ENCODE measurements around the gene TEX51. TPM values are rescaled to one million over a fixed set of nuclear protein-coding genes. Genes with fewer than 3 reads are reported as not detected.

TEX51 gene
- total RNA-seq, 2 donors from 2014 or later, result 1.3 TPM; not detected in 1

DNA sequence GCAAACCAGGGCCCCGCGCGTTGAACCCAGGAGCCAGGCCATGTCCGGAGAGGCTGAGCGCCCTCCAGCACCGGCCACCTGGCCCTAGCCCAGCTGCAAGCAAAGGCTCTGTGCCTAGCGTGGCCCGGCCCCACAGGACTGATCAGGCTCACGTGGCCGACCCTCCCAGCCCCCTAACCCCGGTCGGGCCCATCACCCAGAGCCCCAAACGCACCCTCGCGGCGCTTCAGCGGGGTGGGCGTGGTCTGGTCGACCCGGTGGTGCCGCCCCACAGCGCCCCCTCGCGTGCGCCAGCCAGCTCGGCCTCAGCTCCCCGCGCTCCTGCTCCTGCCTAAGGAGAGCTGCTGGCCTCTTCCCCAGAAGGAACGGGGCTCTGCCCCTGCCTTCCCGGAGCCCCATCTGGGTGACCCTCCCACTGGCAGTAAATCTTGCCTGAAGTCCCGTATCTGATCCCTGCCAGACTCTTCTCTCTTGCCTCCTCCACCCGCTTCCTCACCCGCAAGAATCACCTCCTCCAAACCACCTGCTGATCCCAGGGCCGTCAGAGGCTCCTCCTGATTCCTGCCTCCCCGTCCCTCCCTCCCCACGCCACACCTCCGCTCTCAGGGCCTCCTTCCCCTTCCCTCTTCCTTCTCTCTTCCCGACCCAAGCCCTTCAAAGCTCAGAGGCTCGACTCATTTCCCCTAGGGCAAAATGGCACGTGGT is 12.3 kb upstream of the TEX51 start:
- no peaks in the 10 kb centered on the region for H3K27me3 ChIP-seq (replicated peaks; ENCODE audit: insufficient read depth)
- H3K4me1 ChIP-seq (replicated peaks), result no peaks in the 10 kb centered on the region
- H3K4me3 ChIP-seq, result peak overlapping the region in 1 of 2 donors; percentile 13
- intact Hi-C loops (cut with DNase I), result no loop called here
- H3K27ac ChIP-seq, result no peak overlapping the region
- no peak for TF ChIP-seq POLR2AphosphoS5 (IDR thresholded peaks at IDR 0.05)
- TF ChIP-seq, protein P1, sequence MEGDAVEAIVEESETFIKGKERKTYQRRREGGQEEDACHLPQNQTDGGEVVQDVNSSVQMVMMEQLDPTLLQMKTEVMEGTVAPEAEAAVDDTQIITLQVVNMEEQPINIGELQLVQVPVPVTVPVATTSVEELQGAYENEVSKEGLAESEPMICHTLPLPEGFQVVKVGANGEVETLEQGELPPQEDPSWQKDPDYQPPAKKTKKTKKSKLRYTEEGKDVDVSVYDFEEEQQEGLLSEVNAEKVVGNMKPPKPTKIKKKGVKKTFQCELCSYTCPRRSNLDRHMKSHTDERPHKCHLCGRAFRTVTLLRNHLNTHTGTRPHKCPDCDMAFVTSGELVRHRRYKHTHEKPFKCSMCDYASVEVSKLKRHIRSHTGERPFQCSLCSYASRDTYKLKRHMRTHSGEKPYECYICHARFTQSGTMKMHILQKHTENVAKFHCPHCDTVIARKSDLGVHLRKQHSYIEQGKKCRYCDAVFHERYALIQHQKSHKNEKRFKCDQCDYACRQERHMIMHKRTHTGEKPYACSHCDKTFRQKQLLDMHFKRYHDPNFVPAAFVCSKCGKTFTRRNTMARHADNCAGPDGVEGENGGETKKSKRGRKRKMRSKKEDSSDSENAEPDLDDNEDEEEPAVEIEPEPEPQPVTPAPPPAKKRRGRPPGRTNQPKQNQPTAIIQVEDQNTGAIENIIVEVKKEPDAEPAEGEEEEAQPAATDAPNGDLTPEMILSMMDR (IDR thresholded peaks at IDR 0.05), result peak in 2 of 4 experiments; percentile 14 to 36
- WGBS, result 7% methylated on average over 38 of the region's 40 CpGs
- no peaks in the 10 kb centered on the region for H3K36me3 ChIP-seq
- H3K9me3 ChIP-seq, result no peaks in the 10 kb centered on the region
- no peak for DNase-seq (ENCODE audit: low spot score)

DNA sequence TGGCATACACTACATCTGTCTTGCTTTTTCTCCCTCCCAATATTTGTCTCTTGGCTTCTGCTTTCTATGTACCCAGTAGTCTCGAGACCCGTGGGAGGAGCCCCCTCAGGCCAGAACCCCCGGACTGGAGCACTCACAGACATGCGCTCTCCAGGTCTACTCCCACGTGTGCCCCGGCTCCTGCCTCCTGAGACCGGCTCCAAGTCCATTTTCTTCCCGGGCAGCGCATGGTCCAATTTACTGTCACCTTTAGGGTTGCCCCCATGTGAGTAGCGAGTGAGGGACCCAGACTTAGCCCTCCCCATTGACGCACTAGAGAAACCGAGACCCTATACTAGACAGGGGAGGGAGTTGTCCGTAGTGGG is 11.8 kb upstream of the TEX51 start:
- Histone ChIP-seq H3K4me1 (replicated peaks) (no peaks in the 10 kb centered on the region), H3K36me3 (no peaks in the 10 kb centered on the region), H3K27me3 (replicated peaks; ENCODE audit: insufficient read depth) (no peaks in the 10 kb centered on the region), H3K4me3 (no peak overlapping the region), H3K9me3 (no peaks in the 10 kb centered on the region), H3K27ac (no peak overlapping the region)
- TF ChIP-seq POLR2AphosphoS5 (IDR thresholded peaks at IDR 0.05), result no peak
- TF ChIP-seq POLR2A (IDR thresholded peaks at IDR 0.05), result no peak
- TF ChIP-seq, protein P1 (IDR thresholded peaks at IDR 0.05), result no peak
- no peak for DNase-seq (ENCODE audit: low spot score)
- intact Hi-C loops (cut with DNase I), result no loop called here
- WGBS, result 79% methylated on average over 13 of the region's 13 CpGs

DNA sequence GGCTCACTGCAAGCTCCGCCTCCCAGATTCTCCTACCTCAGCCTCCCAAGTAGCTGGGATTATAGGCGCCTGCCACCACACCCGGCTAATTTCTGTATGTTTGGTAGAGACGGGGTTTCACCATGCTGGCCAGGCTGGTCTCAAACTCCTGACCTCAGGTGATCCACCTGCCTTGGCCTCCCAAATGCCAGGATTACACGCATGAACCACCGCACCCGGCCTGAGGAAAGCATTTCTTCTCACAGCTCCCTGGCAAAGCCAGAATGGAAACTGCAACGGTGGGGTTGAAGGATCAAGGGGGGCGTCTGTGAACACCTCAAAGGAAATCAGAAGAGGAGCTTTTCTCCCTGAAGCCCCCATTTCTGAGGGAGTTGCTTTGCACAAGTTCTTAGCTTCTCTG is 11.2 kb upstream of the TEX51 start:
- H3K36me3 ChIP-seq, result no peaks in the 10 kb centered on the region
- H3K4me3 ChIP-seq, result no peak overlapping the region
- TF ChIP-seq, protein P1 (IDR thresholded peaks at IDR 0.05), result no peak
- TF ChIP-seq POLR2AphosphoS5 (IDR thresholded peaks at IDR 0.05), result no peak
- no peak for TF ChIP-seq POLR2A (IDR thresholded peaks at IDR 0.05)
- no peaks in the 10 kb centered on the region for H3K4me1 ChIP-seq (replicated peaks)
- no peak overlapping the region for H3K27ac ChIP-seq
- intact Hi-C loops (cut with DNase I), result no loop called here
- no peaks in the 10 kb centered on the region for H3K27me3 ChIP-seq (replicated peaks; ENCODE audit: insufficient read depth)
- DNase-seq (ENCODE audit: low spot score), result no peak
- H3K9me3 ChIP-seq, result no peaks in the 10 kb centered on the region
- 95% methylated on average over 9 of the region's 9 CpGs for WGBS

- intact Hi-C loops (cut with DNase I), result no loop called here
- no peaks in the 10 kb centered on the region for H3K36me3 ChIP-seq
- no peaks in the 10 kb centered on the region for H3K27me3 ChIP-seq (replicated peaks; ENCODE audit: insufficient read depth)
- DNase-seq (ENCODE audit: low spot score), result no peak
- WGBS, result 95% methylated on average over 6 of the region's 6 CpGs
- no peak overlapping the region for H3K4me3 ChIP-seq
- H3K9me3 ChIP-seq, result no peaks in the 10 kb centered on the region
- H3K4me1 ChIP-seq (replicated peaks), result no peaks in the 10 kb centered on the region
- TF ChIP-seq POLR2AphosphoS5 (IDR thresholded peaks at IDR 0.05), result no peak
- TF ChIP-seq, protein P1 (IDR thresholded peaks at IDR 0.05), result no peak
- TF ChIP-seq POLR2A (IDR thresholded peaks at IDR 0.05), result no peak
- no peak overlapping the region for H3K27ac ChIP-seq
Measured at GRCh38 chr2:126888046-126888445, 10.6 kb upstream of the TEX51 start.

DNA sequence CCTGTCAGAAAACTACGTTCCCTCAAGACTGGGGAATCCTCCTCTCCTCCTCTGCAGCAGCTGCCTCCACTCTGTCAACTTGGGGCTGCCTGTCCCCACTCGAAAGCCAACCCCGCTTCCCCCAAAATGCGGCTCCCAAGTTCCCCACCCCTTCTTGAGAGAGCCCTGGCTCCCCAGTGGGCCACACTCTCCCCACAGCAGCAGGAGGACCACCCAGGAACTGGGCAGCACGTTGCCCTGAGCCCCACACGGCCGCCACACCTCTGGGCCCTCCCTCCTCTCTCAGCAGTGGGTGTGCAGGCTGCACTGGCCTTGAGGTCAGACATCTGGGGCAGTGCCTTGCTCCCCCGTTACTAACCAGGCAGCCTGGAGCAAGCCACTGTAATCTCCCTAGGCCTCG is 9.6 kb upstream of the TEX51 start:
- no peaks in the 10 kb centered on the region for H3K27me3 ChIP-seq (replicated peaks; ENCODE audit: insufficient read depth)
- no peaks in the 10 kb centered on the region for H3K9me3 ChIP-seq
- TF ChIP-seq POLR2AphosphoS5 (IDR thresholded peaks at IDR 0.05) (no peak), POLR2A (IDR thresholded peaks at IDR 0.05) (no peak)
- TF ChIP-seq, protein P1 (IDR thresholded peaks at IDR 0.05), result no peak
- 89% methylated on average over 9 of the region's 9 CpGs for WGBS
- no peaks in the 10 kb centered on the region for H3K36me3 ChIP-seq
- H3K4me3 ChIP-seq, result no peak overlapping the region
- no peaks in the 10 kb centered on the region for H3K4me1 ChIP-seq (replicated peaks)
- no peak overlapping the region for H3K27ac ChIP-seq
- DNase-seq (ENCODE audit: low spot score), result no peak
- intact Hi-C loops (cut with DNase I), result no loop called here

Measured in prostate gland (tissue), 2 donors.